ENCODE results near the gene CLDND2. TPM values are rescaled to one million over a fixed set of nuclear protein-coding genes. Genes with fewer than 3 reads are reported as not detected.

CLDND2 gene
- total RNA-seq, 4 donors from 2014 or later: not detected

DNA sequence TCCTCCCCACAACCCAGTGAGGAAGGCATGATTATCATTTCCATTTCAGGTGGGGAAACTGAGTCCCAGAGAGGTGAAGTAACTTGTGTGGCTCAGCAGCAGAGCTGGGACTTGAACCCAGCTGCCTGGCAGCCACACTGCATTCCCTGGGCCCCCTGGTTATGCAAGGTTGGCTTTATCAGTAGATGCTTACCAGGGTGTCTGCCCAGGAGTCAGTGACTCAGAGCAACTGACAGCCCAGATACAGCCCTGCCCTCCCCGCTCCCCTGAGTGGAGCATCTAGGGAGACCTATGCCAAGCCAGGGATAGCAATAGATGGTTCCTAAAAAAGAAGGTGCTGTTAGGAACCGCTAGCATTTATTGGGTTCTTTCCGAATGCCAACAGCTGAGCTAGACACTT lies 51.4 kb downstream of the CLDND2 start:
- intact Hi-C loops (cut with DNase I): no loop called here
- no peaks in the 10 kb centered on the region for H3K9me3 ChIP-seq
- no peak overlapping the region for H3K27ac ChIP-seq
- no peaks in the 10 kb centered on the region for H3K4me1 ChIP-seq
- peaks cover 0 to 79% (median 0%) of the 10 kb centered on the region in 4 donors for H3K27me3 ChIP-seq
- 68 to 76% methylated on average over 3 of the region's 3 CpGs for whole genome bisulfite sequencing, 2 donors
- no peaks in the 10 kb centered on the region for H3K36me3 ChIP-seq
- no peak for DNase-seq
- TF ChIP-seq, protein P1, sequence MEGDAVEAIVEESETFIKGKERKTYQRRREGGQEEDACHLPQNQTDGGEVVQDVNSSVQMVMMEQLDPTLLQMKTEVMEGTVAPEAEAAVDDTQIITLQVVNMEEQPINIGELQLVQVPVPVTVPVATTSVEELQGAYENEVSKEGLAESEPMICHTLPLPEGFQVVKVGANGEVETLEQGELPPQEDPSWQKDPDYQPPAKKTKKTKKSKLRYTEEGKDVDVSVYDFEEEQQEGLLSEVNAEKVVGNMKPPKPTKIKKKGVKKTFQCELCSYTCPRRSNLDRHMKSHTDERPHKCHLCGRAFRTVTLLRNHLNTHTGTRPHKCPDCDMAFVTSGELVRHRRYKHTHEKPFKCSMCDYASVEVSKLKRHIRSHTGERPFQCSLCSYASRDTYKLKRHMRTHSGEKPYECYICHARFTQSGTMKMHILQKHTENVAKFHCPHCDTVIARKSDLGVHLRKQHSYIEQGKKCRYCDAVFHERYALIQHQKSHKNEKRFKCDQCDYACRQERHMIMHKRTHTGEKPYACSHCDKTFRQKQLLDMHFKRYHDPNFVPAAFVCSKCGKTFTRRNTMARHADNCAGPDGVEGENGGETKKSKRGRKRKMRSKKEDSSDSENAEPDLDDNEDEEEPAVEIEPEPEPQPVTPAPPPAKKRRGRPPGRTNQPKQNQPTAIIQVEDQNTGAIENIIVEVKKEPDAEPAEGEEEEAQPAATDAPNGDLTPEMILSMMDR (IDR thresholded peaks at IDR 0.05): no peak
- TF ChIP-seq POLR2A (IDR thresholded peaks at IDR 0.05): no peak
- H3K4me3 ChIP-seq: no peak overlapping the region

Other genes starting within 250 kb of the CLDND2 start
- 1 to 10 TPM in 3 of 4 donors, under 1 TPM in 1; 0.49 to 4.4 (median 2.4) TPM for gene SIGLEC9, start 244.1 kb downstream of the CLDND2 start, total RNA-seq
- gene SIGLEC7, start 226.7 kb downstream of the CLDND2 start, total RNA-seq: 1 to 10 TPM in 1 of 4 donors, under 1 TPM in 2, not detected in 1; 0.13 to 3.8 (median 0.32) TPM
- 1 to 10 TPM in 1 of 4 donors, under 1 TPM in 3; 0.30 to 6.7 (median 0.58) TPM for gene CD33, start 143.9 kb downstream of the CLDND2 start, total RNA-seq
- gene SIGLECL1, start 117.9 kb downstream of the CLDND2 start, total RNA-seq: not detected
- gene IGLON5, start 57.4 kb downstream of the CLDND2 start, total RNA-seq: not detected
- 100 to 1,000 TPM in 1 of 4 donors, 10 to 100 TPM in 3; 36.4 to 201 (median 50.6) TPM for gene VSIG10L, start 26.9 kb downstream of the CLDND2 start, total RNA-seq
- 100 to 1,000 TPM; 104 to 215 (median 157) TPM for gene ETFB, start 2.6 kb downstream of the CLDND2 start, total RNA-seq
- 1 to 10 TPM in 2 of 4 donors, under 1 TPM in 1, not detected in 1; 0.50 to 2.5 (median 2.2) TPM for gene NKG7, start 3.7 kb upstream of the CLDND2 start, total RNA-seq
- not detected for gene LIM2, start 19.0 kb upstream of the CLDND2 start, total RNA-seq
- not detected for gene C19orf84, start 21.6 kb upstream of the CLDND2 start, total RNA-seq
- gene SIGLEC10, start 48.6 kb upstream of the CLDND2 start, total RNA-seq: 10 to 100 TPM in 1 of 4 donors, 1 to 10 TPM in 3; 2.0 to 17.0 (median 2.9) TPM
- gene SIGLEC8, start 89.5 kb upstream of the CLDND2 start, total RNA-seq: 1 to 10 TPM in 2 of 4 donors, under 1 TPM in 2; 0.31 to 2.5 (median 0.94) TPM
- gene CEACAM18, start 109.5 kb upstream of the CLDND2 start, total RNA-seq: not detected
- under 1 TPM in 2 of 4 donors, not detected in 2; 0.22 to 0.91 TPM for gene SIGLEC12, start 132.8 kb upstream of the CLDND2 start, total RNA-seq
- gene SIGLEC6, start 162.7 kb upstream of the CLDND2 start, total RNA-seq: 1 to 10 TPM in 1 of 4 donors, not detected in 3; 7.1 TPM
- 1 to 10 TPM; 2.5 to 5.7 (median 2.9) TPM for gene ZNF175, start 202.3 kb upstream of the CLDND2 start, total RNA-seq

Measured in esophagus squamous epithelium (tissue), 5 donors.